Kidney tubule cell (primary cell): Measurements from ENCODE around the gene PAPOLA.
"Not testable (repeated sequence)": the region's sequence is repeated elsewhere in the genome, so short reads cannot be mapped to it uniquely, and the experiment has no call there.

Experiments
- DNase-seq: peaks from one replicate; pipeline ENCODE4 v3.0.0-alpha.2; 2018; ENCODE audit warnings: low spot score

PAPOLA gene

DNA sequence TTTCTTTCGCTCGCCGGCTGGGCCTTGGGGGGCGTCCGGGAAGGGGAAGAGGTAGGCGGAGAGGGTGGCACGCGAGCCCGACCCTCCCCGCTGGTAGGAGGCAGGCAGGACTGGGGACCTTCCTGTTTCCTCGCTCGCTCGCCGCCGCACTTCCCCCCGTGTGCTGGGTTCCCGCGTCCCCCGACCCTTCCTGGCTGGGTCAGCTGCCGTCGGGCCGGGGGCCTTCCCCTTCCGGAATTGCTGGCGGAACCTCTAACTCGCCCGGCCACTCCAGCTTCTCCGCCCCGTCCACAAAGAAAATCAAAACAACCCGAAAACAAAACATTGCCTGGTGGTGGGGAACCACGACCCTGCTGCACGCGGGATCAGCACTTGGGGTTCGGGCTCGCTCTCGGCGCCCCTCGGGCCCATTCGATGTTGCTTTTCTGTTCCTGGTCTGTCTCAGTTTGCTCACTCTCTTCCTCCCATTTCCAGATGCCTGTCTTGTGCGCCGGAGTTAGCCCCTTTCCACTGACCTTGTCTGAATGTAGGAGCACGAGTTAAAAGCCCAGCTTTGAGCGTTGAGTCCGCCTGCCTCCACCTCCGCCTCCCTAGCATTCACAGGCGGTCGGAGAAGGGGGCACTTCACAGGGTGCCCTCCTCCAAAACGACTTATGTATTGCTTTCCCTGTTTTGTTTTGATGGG, 581 bp downstream of the PAPOLA start:
- peak; percentile 52 for DNase-seq

DNA sequence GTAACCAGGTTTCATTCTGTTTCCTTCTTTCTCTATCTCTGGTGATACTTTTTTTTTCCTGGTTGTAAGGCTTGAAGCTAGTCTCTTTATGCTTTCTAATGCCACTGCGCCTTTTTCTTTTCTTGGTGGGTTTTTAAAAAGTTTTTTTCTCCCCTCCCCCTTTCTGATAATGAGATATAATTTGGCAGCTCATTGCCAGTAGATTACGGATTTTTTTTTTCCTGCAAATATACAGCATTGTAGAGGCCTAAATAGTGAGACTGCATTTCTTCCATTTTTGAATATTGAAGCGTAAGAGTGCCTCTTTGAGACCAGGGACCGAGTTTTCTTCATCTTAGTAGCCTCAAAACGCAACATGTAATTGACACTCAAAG, 1.1 kb downstream of the PAPOLA start:
- no peak for DNase-seq

DNA sequence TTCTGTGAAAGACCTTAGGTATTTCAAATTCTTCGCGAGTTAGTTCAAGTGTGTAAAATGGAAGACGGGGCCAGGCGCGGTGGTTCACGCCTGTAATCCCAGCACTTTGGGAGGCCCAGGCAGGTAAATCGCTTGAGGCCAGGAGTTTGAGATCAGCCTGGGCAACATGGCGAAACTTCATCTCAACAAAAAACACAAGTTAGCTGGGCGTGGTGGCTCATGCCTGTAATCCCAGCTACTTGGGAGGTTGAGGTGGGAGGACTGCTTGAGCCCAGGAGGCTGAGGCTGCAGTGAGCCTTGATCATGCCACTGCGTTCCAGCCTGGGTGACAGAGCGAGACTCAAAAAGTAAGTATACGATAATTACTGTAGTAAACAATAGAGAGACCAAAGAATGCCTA, 2.2 kb downstream of the PAPOLA start:
- not testable (repeated sequence) for DNase-seq

DNA sequence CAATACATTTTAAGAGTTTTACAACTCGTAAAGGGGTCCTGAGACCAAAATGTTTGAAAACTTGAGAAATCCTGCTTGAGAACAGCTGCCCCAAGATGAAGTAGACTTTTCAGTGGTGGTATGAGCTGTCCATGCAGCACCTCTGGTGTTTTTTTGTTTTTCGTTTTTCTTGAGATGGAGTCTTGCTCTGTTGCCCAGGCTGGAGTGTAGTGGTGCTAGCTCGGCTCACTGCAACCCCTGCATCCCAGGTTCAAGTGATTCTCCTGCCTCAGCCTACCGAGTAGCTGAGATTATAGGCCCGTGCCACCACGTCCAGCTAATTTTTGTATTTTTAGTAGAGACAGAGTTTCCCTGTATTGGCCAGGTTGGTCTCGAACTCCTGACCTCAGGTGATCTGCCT, 5.5 kb downstream of the PAPOLA start:
- DNase-seq, result no peak

DNA sequence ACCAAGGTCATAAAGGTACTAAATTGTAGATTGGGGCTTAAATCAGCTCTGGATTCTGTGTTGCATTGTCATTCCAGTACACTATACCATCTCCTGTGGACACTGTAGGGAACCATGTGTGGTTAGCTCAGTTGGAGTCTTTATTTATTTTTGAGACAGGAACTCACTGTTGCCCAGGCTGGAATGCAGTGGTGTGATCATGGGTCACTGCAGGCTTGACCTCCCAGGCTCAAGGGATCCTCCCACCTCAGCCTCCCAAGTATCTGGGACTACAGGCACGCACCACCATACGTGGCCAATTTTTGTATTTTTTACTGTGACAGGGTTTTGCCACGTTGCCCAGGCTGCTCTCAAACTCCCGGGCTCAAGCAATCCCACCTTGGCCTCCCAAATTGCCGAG, 6.7 kb downstream of the PAPOLA start:
- peak; percentile 51 for DNase-seq

DNA sequence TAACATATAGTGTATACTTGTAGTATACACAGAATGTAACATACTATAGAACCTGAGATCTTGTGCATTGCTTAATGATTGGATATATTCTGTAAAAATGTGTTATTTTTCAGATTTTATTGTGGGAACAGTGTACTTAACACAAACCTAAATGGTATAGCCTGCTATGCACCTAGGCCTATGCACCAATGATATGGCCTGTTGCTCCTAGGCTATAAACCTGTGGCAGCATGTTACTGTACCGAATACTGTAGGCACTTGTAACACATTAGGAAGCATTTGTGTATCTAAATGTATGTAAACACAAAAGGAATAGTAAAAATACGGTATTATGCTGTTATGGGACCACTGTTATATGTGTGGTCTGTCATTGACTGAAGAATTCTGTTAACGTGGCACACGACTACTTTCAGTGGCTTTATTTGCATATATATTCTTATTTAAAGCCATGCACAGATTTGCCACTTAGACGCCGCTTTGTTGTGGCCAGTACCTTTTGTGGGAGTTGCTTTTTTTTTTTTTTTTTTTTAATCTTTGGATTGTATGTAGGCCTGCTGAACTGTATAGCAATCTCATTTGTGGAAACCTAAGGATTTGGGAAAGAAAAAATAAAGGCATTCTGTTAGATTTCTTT, 7.4 kb downstream of the PAPOLA start:
- DNase-seq, result no peak

DNA sequence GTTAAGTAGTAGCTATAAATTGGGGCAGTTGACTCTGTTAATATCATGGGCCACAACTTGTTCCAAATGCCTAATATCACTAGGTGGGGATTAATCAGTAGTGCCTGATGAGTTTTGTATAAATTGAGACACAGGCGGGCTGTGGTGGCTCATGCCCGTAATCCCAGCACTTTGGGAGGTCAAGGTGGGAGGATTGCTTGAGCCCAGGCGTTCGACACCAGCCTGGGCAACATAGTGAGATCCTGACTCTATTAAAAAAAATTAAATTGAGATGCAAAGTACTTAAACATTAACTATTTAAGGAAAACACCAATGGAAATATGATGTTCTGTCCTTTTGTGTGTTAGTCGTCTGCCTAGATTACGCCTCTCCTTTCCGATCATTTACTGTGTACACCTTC, 9.0 kb downstream of the PAPOLA start:
- DNase-seq, result no peak

DNA sequence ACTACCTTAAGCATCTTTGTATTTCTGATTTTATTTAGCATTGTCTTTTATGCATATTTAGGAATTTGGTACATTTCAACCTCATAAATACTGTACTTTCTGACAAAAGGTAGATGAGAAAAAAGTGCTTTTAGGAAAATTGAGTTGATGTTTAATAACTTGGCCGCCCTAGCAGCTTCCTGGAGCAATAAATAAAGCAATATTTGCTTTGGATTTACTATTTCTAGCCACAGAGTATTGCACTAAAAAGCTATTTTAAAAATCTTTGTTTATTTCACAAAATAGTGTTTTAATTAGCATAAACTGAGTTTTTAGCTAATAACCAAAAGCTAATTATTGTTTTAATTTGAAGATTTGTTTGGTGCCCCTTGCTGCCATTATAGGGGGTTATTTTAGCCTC, 9.5 kb downstream of the PAPOLA start:
- DNase-seq, result no peak

DNA sequence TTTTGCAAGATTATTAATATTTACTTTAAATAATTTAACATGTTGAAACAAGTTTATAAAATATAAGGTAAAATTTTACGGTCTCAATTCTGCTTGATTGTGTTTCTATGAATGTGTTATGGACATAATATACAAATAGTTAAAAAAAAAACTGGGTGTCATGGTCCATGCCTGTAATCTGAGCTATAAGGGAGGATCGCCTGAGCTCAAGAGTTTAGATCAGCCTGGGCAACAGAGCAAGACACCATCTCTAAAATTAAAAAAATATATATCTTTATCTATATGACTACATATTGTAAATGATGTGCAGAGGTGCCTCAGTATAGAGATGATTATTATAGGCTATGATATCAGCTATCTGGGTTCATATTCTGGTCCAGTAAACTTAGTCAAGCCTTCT, 9.9 kb downstream of the PAPOLA start:
- no peak for DNase-seq

DNA sequence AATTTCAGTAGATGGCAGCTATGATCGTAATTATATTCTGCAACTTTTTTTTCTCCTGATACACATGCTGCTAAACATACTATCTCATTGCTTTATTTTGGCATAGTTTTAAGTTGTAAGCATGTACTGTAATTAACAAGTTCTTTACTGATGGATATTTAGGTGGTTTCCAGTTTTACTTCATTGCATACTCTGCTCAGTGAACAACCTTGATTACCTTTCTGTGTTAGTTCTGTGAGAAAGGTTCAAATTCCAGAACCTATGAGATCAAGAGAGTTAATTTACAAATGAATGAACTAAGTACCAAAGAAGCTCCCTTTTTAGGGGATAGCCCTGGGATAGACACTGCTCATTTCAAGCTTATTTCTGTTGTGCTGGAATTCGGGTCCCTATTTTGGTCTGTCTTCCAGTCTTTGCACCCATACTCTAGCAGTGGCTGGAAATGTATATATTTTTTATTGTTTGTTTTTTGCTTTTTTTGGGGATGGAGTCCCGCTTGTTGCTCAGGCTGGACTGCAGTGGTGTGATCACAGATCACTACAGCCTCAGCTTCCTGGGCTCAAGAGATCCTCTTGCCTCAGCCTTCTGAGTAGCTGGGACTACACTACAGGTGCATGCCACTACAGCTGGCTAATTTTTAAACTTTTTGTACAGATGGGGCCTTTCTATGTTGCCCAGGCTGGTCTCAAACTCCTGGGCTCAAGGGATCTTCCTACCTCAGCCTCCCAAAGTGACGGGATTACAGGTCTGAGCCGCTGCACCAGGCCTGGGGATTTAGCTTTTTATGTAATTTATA, 10.6 kb downstream of the PAPOLA start:
- no peak for DNase-seq

DNA sequence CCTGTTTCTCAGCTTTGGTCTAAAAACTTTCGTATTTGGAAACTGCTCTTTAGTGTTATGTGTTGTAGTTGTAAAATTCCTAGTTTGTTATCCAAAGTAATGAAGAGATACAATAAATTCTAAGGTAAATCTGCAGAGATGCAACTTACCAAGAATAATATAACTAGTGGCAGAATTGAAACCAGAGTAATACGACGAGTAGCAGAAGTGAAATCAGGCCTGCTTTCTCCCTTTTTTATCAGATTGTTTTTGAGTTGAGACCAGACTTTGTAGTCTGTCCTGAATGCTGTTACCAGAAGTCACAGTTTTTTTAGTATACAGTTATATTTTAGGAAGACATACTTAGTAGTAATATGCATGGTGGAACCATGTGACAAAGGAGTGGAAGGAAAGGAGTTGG, 12.5 kb downstream of the PAPOLA start:
- no peak for DNase-seq

DNA sequence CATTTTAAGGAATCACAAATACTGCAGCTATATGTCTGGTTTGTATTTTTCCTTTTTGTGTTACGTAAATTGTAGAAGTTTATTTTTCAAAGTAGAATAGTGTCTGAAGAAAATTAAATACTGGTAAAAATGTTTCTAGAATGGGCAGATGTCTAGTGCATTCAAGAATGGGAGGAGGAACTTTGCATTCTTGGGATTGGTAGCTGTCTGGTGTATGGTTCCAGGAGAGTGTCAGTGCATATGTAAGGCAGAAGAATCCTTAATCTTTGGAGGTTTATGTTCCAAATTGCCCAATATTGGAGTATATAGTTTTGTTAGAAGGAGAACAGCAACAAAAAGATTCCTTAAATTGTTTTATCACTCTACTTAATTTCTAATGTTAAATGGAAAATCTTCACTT, 13.5 kb downstream of the PAPOLA start:
- no peak for DNase-seq

DNA sequence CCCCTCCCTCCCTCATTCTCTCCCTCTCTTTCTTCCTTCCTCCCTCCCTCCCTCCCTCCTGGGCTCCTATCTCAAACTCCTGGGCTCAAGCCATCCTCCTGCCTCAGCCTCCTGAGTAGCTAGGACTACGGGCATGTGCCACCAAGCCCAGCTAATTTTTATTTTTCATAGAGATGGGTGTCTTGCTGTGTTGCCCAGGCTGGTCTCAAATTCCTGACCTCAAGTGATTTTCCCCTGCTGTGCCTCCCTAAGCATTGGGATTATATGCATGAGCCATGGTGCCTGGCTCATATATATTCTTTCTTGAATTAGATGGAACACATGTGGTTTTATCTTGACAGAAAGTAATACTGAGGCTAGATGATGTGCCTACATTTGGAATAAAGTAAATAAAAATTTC, 14.2 kb downstream of the PAPOLA start:
- no peak for DNase-seq

DNA sequence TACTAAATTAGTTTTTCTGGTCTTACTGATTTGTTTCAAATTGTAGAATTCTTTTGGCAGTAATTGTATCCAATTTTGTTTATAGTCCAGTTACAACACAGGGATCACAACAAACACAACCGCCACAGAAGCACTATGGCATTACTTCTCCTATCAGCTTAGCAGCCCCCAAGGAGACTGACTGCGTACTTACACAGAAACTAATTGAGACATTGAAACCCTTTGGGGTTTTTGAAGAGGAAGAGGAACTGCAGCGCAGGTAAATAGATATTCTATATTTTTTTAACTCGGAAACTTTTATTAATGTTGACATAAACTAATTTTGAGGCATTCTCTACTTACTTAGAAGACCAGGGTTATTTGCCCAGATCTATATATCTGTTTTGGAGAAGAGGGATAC, 17.8 kb downstream of the PAPOLA start:
- DNase-seq, result no peak

DNA sequence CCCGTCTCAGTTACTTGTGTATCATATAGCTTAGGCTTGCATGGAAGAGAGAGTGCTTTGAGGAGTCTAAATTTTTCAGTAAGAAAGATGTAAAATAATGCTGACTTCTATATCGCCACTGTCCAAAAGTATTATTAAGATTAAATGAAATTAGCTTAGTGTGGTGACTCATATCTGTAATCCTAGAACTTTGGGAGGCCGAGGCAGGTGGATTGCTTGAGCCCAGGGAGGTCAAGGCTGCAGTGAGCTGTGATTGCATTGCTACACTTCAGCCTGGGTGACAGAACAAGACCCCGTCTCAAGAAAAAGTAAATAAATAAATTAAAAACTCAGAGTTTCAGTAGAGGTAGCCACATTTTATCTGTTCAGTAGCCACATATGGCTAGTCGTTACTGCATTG, 23.3 kb downstream of the PAPOLA start:
- DNase-seq, result no peak

DNA sequence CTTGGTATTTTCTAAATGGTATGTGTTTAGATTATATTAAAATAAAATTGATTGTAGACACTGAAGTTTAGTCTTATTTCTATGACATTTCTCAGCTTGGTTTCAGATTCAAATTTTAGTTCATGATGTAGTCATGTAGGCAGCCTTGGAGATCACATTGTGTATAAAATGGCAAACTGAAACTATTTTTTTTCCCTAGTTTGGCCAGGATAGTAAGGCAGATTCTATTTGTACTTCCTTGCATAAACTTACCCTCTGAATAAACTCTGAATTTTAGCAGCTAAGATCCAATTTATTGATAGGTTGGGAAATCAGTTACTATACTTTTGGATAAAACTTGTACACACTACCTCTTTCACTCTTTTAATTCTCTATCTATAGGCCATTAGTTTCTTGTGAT, 30.4 kb downstream of the PAPOLA start:
- no peak for DNase-seq

DNA sequence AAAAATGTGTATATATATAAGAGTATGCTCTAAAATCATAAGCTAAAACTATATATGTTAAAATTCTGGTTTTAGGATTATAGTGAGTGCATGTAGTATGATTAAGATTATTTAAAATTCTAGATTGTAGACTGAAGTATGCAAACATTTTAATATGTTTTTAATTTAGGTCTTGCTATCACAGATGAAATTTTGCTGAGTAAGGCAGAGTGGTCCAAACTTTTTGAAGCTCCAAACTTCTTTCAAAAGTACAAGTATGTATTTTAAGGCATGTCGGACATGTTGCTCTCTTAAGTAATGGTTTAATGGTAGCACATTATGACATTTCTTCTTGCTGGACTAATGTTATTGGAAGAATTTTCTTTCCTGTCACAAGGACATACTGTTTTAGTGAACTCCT, 34.6 kb downstream of the PAPOLA start:
- DNase-seq, result no peak

DNA sequence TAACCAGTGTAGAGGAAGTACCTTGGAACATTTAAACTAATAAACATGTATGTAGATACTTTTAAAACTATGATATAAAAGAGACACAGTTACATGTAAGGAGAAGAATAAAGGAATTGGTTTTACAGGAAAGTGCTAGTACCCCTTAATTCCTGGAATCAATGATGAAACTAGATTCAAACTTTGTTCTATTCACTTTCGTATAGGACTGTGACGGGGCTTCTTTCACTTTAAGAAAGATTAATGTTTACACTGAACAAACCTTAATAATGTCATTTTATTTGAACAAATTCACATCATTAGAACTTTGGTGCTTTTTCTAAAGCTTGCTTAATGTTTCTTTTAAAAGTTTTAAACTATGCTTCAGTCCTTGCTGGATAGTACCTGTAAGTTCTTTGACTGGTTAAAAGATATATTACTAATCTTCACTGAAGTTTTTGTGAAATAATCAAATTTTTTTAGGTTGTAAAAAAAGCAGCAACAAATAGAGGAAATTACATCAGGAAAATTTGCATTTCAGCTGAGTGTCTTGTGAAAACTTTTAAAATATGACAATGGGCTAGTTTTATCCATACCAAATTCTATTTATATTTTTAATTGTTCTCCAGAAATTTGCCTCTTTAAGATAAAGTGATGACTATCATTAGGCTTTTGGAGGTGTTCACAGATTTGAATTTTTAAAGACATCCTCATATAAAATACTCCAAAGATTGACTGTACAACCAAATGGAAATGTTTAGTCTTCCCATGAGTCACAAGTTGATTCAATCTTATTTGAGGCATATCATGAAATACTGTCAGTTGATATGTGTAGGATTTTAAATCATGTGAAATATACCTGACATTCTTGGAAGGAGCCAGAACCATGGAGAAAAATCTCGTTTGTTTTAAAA, 36.2 kb downstream of the PAPOLA start:
- DNase-seq, result peak; percentile 64

DNA sequence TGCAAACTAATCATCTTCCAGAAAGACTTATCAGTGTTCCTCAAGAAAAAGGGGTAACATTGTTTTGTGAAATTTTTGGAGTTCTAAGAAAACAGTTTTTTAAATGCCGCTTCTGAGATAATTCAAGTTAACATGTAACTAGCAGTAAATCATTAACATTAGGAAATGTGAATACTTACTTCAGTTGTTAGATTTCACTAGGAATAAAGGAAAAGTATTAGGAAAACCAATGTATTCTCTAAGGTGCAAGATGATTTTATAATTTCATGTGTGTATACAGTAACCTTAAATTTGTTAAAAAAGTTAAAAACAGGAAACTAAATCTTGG, 36.8 kb downstream of the PAPOLA start:
- no peak for DNase-seq

DNA sequence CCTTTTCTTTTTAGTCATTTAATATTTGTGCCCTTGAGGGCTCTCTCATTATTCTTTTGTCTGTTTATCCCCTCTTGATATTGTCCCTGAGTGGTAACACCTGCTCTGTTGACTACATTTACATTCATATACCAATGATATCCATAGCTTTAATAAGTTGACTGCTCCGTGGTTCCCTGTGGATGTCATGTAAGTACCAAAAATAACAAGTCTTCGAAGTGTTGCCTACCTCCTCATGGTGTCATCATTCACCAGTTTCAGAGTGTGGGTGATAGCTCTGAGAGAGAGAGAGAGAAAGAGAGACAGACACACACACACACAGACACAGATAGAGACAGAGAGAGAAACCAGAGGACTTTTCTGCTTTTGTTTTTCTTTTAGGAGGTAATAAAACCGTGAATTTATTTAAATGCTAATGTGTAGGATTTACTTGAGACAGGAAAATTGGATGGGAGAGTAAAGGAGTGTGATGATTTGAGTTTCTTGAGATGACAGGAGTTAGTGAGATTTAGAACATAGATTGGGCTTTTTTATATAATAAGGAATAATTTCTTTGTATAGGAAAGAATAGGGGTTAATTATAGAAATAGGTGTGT, 52.2 kb downstream of the PAPOLA start:
- no peak for DNase-seq

DNA sequence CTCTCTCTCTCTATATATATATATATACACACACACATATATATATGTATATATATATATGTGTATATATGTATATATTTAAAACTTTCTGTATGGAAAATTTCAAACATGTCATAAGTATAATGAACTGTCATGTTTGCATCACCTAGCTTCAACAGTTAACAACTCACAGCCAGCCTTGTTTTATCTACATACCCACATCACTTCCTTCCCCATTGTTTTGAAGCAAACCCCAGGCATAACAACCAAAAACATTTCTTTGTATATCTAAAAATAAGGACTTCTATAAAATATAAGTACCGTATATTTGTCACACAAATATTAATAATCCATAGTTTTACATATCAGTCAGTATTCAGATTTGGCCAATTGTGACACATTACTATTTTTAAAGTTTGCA, 57.4 kb downstream of the PAPOLA start:
- DNase-seq, result no peak

DNA sequence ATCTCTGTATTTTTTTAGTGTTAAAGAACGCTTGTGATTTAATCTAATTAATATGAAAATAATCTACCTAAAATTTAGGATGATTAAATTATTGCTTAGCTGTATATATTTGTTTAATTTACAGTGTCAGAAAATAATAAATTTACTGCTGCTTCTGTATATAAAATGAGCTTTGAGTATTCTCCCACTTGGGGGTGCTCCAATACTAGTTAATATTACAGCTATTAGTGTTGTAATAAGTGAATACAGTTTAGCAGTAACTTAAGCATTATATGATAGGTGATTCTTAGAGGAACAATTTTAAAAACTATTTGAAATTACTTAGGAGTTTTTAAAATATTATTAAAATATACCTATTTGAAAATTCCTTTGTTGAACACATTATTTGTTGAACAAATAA, 62.2 kb downstream of the PAPOLA start:
- DNase-seq, result no peak
